K562 (cell line): Measurements from ENCODE around the gene MYOM1. TPM values are rescaled to one million over a fixed set of nuclear protein-coding genes. Genes with fewer than 3 reads are reported as not detected.

Experiments
- ATF1 ChIP-seq, 2 experiments: fragments of 450-650 bp in 1 of 2; IDR thresholded peaks; 2 replicates each; pipeline ENCODE4 v1.6.1; 2016; ENCODE audit warnings: missing compliant biosample characterization in 1 of 2, missing genetic modification characterization in 1 of 2
- MTA2 ChIP-seq: fragments of 450-650 bp; IDR thresholded peaks from 2 replicates; pipeline ENCODE4 v1.6.1; 2016; ENCODE audit warnings: low read depth
- NR2C2 ChIP-seq, 2 experiments: fragments of 200-800 bp in 1 of 2; sonication (Bioruptor generic) in 1 of 2; sonication (generic) in 1 of 2; formaldehyde crosslinking in 1 of 2; IDR thresholded peaks; 2 replicates each; pipeline versions ENCODE4 v1.6.1 to v1.8.0; 2016 to 2022; ENCODE audit warnings: mild to moderate bottlenecking in 1 of 2, missing compliant biosample characterization in 1 of 2, missing genetic modification characterization in 1 of 2, missing genetic modification reagents in 1 of 2
- OTX1 ChIP-seq: fragments of 450-650 bp; formaldehyde crosslinking; IDR thresholded peaks from 2 replicates; pipeline ENCODE4 v1.4.0; 2022; ENCODE audit warnings: mild to moderate bottlenecking
- RBM25 ChIP-seq: fragments of 200-400 bp; formaldehyde crosslinking; IDR thresholded peaks from 2 replicates; pipeline ENCODE4 v1.6.1; 2018; ENCODE audit warnings: low read length, low read depth, moderate library complexity; ENCODE audit not compliant: severe bottlenecking
- SMARCA4 ChIP-seq: fragments of 450-650 bp; IDR thresholded peaks from 2 replicates; pipeline ENCODE4 v1.6.1; 2016
- YY1 ChIP-seq, 3 experiments: IDR thresholded peaks; 2 replicates each; pipeline ENCODE4 v1.6.1; 2011; ENCODE audit warnings: low read length in 2 of 3, mild to moderate bottlenecking in 2 of 3, moderate library complexity in 2 of 3, borderline replicate concordance in 1 of 3, control low read depth in 1 of 3, low read depth in 1 of 3; ENCODE audit not compliant: insufficient read depth in 3 of 3, insufficient replicate concordance in 2 of 3, control insufficient read depth in 1 of 3, insufficient read length in 1 of 3; ENCODE audit errors: extremely low read depth in 1 of 3
- polyA plus RNA-seq, 8 experiments: library from polyadenylated mRNA; depleted of rRNA in 4 of 8; stranded (reverse) in 5 of 8; unstranded in 3 of 8; fragments of >200 nt; fragmentation: Nextera tagmentation in 2 of 8; fragmentation: Illumina TruSeq in 1 of 8; extraction: Ambion mirVana in 2 of 8; extraction: Trizol in 1 of 8; gene quantifications; 2 replicates each; pipeline versions ENCODE4 v1.2.1 to v1.2.3, GENCODE V29; 2011 to 2014; ENCODE audit warnings: inconsistent platforms in 1 of 8, missing spikeins in 1 of 8
- total RNA-seq, 7 experiments: library from RNA; depleted of rRNA in 6 of 7; stranded (reverse); fragments of >200 nt in 6 of 7; fragmentation: Illumina TruSeq in 2 of 7; extraction: Trizol in 2 of 7; gene quantifications; 2 replicates each; pipeline versions ENCODE4 v1.2.1 to v1.2.3, GENCODE V29; 2011 to 2021; ENCODE audit warnings: low replicate concordance in 1 of 7
- TF ChIP-seq, protein P1 (sequence below): fragments of 450-650 bp; IDR thresholded peaks from 2 replicates; pipeline ENCODE4 v1.6.1; 2016; ENCODE audit warnings: missing biosample characterization, missing genetic modification characterization
- TF ChIP-seq, protein P2 (sequence below), 2 experiments: fragments of 450-650 bp; conservative IDR thresholded peaks; 2 replicates each; pipeline ENCODE4 v1.6.1; 2017; ENCODE audit warnings: mild to moderate bottlenecking in 2 of 2, moderate library complexity in 2 of 2
- TF ChIP-seq, protein P3 (sequence below): IDR thresholded peaks from 3 replicates; pipeline ENCODE4 v1.6.1; 2011; ENCODE audit warnings: borderline replicate concordance, mild to moderate bottlenecking; ENCODE audit not compliant: insufficient read length, insufficient read depth
- TF ChIP-seq, protein P4 (sequence below): IDR thresholded peaks from 3 replicates; pipeline ENCODE4 v1.6.1; 2011; ENCODE audit warnings: borderline replicate concordance, mild to moderate bottlenecking, moderate library complexity; ENCODE audit not compliant: insufficient read length; ENCODE audit errors: extremely low read depth
- TF ChIP-seq, protein P5 (sequence below): fragments of 250-450 bp; sonication (Bioruptor Pico); IDR thresholded peaks from 2 replicates; pipeline ENCODE4 v1.4.0; 2020; ENCODE audit warnings: mild to moderate bottlenecking, moderate library complexity, borderline replicate concordance
- TF ChIP-seq, protein P6 (sequence below): sonication (generic); formaldehyde crosslinking; IDR thresholded peaks from 2 replicates; pipeline ENCODE4 v1.8.0; 2022; ENCODE audit warnings: mild to moderate bottlenecking, low read depth, missing genetic modification reagents

MYOM1 gene
- total and polyA plus RNA-seq, 9 of the 15 experiments (the other 6 are each of a cell fraction or from before 2014, with no cell fraction given) = 0.01 to 0.62 (median 0.25) TPM

DNA sequence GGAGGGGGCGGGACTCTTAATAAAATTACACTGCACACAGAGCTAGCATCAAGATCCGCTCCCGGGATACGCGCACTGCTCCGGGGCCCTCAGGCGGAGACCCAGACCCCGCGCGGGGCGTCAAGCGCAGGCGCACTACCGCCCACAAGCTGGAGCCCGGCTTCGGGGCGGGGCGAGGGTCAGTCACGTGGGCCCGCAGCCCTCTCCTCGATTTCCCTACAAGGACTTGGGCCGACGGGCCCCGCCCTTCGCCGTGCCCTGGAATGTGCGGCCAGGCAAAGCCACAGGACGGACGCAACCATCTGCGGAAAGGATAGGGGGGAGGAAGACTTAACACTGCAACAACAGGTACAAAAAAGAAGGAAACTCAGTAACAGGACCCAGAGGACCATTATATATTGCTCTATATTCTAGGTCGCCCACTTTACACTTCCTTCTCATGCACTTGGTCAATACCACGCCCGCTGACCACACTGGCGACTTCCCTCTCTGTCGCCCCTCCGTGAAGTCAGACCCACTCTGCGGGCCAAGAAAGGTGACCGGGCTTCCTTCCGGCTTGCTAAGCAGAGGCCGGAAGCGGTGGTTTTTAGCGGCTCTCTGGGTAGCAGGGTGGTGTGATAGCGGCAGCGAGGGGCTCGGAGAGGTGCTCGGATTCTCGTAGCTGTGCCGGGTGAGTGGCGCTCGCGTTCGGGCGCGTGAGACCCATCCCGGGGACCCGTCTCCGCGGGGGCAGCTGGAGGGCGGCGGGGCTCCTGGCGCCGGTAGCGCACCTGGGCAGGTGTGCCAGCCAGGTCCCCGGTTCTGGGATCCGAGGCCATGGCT lies 27.7 kb upstream of the MYOM1 start, which contains the start of gene MYL12A (continued):
- TF ChIP-seq, protein P1, sequence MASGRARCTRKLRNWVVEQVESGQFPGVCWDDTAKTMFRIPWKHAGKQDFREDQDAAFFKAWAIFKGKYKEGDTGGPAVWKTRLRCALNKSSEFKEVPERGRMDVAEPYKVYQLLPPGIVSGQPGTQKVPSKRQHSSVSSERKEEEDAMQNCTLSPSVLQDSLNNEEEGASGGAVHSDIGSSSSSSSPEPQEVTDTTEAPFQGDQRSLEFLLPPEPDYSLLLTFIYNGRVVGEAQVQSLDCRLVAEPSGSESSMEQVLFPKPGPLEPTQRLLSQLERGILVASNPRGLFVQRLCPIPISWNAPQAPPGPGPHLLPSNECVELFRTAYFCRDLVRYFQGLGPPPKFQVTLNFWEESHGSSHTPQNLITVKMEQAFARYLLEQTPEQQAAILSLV (tag) = no peak
- TF ChIP-seq NR2C2 (CRISPR knock-in tag; IDR thresholded peaks at IDR 0.05) (no peak), NR2C2 (tag; IDR thresholded peaks at IDR 0.05) (no peak), OTX1 (CRISPR knock-in tag) (peak; percentile 91), ATF1 (CRISPR knock-in tag; IDR thresholded peaks at IDR 0.05) (no peak), ATF1 (tag; IDR thresholded peaks at IDR 0.05) (peak; percentile 94), RBM25 (peak; percentile 95), YY1 (IDR thresholded peaks at IDR 0.05; ENCODE audit: borderline replicate concordance in 1 of 3, control insufficient read depth in 1 of 3, extremely low read depth in 1 of 3, insufficient read depth in 3 of 3, insufficient read length in 1 of 3, insufficient replicate concordance in 2 of 3, low read depth in 1 of 3, low read length in 2 of 3) (peak in 2 of 3 experiments; percentile 68 to 80), MTA2 (no peak), SMARCA4 (no peak)
- TF ChIP-seq, protein P2, sequence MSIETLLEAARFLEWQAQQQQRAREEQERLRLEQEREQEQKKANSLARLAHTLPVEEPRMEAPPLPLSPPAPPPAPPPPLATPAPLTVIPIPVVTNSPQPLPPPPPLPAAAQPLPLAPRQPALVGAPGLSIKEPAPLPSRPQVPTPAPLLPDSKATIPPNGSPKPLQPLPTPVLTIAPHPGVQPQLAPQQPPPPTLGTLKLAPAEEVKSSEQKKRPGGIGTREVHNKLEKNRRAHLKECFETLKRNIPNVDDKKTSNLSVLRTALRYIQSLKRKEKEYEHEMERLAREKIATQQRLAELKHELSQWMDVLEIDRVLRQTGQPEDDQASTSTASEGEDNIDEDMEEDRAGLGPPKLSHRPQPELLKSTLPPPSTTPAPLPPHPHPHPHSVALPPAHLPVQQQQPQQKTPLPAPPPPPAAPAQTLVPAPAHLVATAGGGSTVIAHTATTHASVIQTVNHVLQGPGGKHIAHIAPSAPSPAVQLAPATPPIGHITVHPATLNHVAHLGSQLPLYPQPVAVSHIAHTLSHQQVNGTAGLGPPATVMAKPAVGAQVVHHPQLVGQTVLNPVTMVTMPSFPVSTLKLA (conservative IDR thresholded peaks at IDR 0.05) = no peak
- TF ChIP-seq, protein P3, sequence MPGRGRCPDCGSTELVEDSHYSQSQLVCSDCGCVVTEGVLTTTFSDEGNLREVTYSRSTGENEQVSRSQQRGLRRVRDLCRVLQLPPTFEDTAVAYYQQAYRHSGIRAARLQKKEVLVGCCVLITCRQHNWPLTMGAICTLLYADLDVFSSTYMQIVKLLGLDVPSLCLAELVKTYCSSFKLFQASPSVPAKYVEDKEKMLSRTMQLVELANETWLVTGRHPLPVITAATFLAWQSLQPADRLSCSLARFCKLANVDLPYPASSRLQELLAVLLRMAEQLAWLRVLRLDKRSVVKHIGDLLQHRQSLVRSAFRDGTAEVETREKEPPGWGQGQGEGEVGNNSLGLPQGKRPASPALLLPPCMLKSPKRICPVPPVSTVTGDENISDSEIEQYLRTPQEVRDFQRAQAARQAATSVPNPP = no peak
- TF ChIP-seq, protein P4, sequence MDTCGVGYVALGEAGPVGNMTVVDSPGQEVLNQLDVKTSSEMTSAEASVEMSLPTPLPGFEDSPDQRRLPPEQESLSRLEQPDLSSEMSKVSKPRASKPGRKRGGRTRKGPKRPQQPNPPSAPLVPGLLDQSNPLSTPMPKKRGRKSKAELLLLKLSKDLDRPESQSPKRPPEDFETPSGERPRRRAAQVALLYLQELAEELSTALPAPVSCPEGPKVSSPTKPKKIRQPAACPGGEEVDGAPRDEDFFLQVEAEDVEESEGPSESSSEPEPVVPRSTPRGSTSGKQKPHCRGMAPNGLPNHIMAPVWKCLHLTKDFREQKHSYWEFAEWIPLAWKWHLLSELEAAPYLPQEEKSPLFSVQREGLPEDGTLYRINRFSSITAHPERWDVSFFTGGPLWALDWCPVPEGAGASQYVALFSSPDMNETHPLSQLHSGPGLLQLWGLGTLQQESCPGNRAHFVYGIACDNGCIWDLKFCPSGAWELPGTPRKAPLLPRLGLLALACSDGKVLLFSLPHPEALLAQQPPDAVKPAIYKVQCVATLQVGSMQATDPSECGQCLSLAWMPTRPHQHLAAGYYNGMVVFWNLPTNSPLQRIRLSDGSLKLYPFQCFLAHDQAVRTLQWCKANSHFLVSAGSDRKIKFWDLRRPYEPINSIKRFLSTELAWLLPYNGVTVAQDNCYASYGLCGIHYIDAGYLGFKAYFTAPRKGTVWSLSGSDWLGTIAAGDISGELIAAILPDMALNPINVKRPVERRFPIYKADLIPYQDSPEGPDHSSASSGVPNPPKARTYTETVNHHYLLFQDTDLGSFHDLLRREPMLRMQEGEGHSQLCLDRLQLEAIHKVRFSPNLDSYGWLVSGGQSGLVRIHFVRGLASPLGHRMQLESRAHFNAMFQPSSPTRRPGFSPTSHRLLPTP = no peak
- TF ChIP-seq, protein P5, sequence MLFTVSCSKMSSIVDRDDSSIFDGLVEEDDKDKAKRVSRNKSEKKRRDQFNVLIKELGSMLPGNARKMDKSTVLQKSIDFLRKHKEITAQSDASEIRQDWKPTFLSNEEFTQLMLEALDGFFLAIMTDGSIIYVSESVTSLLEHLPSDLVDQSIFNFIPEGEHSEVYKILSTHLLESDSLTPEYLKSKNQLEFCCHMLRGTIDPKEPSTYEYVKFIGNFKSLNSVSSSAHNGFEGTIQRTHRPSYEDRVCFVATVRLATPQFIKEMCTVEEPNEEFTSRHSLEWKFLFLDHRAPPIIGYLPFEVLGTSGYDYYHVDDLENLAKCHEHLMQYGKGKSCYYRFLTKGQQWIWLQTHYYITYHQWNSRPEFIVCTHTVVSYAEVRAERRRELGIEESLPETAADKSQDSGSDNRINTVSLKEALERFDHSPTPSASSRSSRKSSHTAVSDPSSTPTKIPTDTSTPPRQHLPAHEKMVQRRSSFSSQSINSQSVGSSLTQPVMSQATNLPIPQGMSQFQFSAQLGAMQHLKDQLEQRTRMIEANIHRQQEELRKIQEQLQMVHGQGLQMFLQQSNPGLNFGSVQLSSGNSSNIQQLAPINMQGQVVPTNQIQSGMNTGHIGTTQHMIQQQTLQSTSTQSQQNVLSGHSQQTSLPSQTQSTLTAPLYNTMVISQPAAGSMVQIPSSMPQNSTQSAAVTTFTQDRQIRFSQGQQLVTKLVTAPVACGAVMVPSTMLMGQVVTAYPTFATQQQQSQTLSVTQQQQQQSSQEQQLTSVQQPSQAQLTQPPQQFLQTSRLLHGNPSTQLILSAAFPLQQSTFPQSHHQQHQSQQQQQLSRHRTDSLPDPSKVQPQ = peak; percentile 5; the same call in 1 of the 2 replicates
- TF ChIP-seq, protein P6, sequence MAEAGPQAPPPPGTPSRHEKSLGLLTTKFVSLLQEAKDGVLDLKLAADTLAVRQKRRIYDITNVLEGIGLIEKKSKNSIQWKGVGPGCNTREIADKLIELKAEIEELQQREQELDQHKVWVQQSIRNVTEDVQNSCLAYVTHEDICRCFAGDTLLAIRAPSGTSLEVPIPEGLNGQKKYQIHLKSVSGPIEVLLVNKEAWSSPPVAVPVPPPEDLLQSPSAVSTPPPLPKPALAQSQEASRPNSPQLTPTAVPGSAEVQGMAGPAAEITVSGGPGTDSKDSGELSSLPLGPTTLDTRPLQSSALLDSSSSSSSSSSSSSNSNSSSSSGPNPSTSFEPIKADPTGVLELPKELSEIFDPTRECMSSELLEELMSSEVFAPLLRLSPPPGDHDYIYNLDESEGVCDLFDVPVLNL (CRISPR knock-in tag) = no peak; the same call in 1 of the 2 replicates
